HEK293 (cell line): ENCODE measurements around the gene MGME1.

Experiments
- GLI2 ChIP-seq: fragments of 450-650 bp; formaldehyde crosslinking; IDR thresholded peaks from 2 replicates; pipeline ENCODE4; 2017; ENCODE audit warnings: missing biosample characterization, missing genetic modification characterization, low read depth, borderline replicate concordance
- GLI4 ChIP-seq: fragments of 450-650 bp; formaldehyde crosslinking; IDR thresholded peaks from 2 replicates; pipeline ENCODE4 v1.5.1; 2016; ENCODE audit warnings: missing biosample characterization, missing genetic modification characterization
- HIC1 ChIP-seq: fragments of 450-650 bp; formaldehyde crosslinking; IDR thresholded peaks from 2 replicates; pipeline ENCODE4 v1.5.1; 2016; ENCODE audit warnings: missing biosample characterization, missing genetic modification characterization
- HOXA7 ChIP-seq: sonication (generic); formaldehyde crosslinking; IDR thresholded peaks from 2 replicates; pipeline ENCODE4 v1.8.1; 2022; ENCODE audit warnings: missing genetic modification reagents, borderline replicate concordance
- MEIS1 ChIP-seq: sonication (generic); formaldehyde crosslinking; IDR thresholded peaks from 2 replicates; pipeline ENCODE4 v1.8.1; 2022; ENCODE audit warnings: missing genetic modification reagents, mild to moderate bottlenecking, borderline replicate concordance
- MYNN ChIP-seq: fragments of 450-650 bp; formaldehyde crosslinking; IDR thresholded peaks from 2 replicates; pipeline ENCODE4 v1.5.1; 2016; ENCODE audit warnings: missing biosample characterization, missing genetic modification characterization, borderline replicate concordance
- OVOL3 ChIP-seq: fragments of 450-650 bp; formaldehyde crosslinking; IDR thresholded peaks from 2 replicates; pipeline ENCODE4 v1.5.1; 2016; ENCODE audit warnings: missing biosample characterization, missing genetic modification characterization
- RBAK ChIP-seq: fragments of 450-650 bp; formaldehyde crosslinking; IDR thresholded peaks from 2 replicates; pipeline ENCODE4 v1.5.1; 2016; ENCODE audit warnings: missing biosample characterization, missing genetic modification characterization
- SP3 ChIP-seq: fragments of 450-650 bp; formaldehyde crosslinking; IDR thresholded peaks from 2 replicates; pipeline ENCODE4 v1.5.1; 2016; ENCODE audit warnings: missing biosample characterization, missing genetic modification characterization
- TRIM28 ChIP-seq: IDR thresholded peaks from 2 replicates; pipeline ENCODE4 v1.6.1; 2011; ENCODE audit warnings: low read length, control low read depth, borderline replicate concordance
- TSHZ1 ChIP-seq: fragments of 450-650 bp; formaldehyde crosslinking; IDR thresholded peaks from 2 replicates; pipeline ENCODE4 v1.5.1; 2016; ENCODE audit warnings: missing biosample characterization, missing genetic modification characterization, borderline replicate concordance
- YY2 ChIP-seq: fragments of 450-650 bp; formaldehyde crosslinking; IDR thresholded peaks from 2 replicates; pipeline ENCODE4 v1.5.1; 2016; ENCODE audit warnings: missing biosample characterization, missing genetic modification characterization
- ZNF146 ChIP-seq: fragments of 450-650 bp; formaldehyde crosslinking; IDR thresholded peaks from 2 replicates; pipeline ENCODE4 v1.5.1; 2016; ENCODE audit warnings: missing biosample characterization, missing genetic modification characterization
- ZNF174 ChIP-seq: fragments of 450-650 bp; formaldehyde crosslinking; IDR thresholded peaks from 2 replicates; pipeline ENCODE4 v1.5.0; 2017; ENCODE audit warnings: missing biosample characterization, mild to moderate bottlenecking, missing genetic modification characterization
- ZNF214 ChIP-seq: fragments of 450-650 bp; formaldehyde crosslinking; IDR thresholded peaks from 2 replicates; pipeline ENCODE4 v1.5.1; 2017; ENCODE audit warnings: missing biosample characterization, mild to moderate bottlenecking, missing genetic modification characterization, borderline replicate concordance
- ZNF23 ChIP-seq: fragments of 450-650 bp; formaldehyde crosslinking; IDR thresholded peaks from 2 replicates; pipeline ENCODE4 v1.5.1; 2016; ENCODE audit warnings: missing biosample characterization, missing genetic modification characterization, borderline replicate concordance
- ZNF248 ChIP-seq: fragments of 450-650 bp; formaldehyde crosslinking; IDR thresholded peaks from 2 replicates; pipeline ENCODE4 v1.5.1; 2017; ENCODE audit warnings: missing biosample characterization, missing genetic modification characterization
- ZNF518A ChIP-seq: fragments of 450-650 bp; formaldehyde crosslinking; conservative IDR thresholded peaks from 2 replicates; pipeline ENCODE4 v1.5.1; 2016; ENCODE audit warnings: low read depth, missing biosample characterization, missing genetic modification characterization
- ZNF549 ChIP-seq: fragments of 450-650 bp; IDR thresholded peaks from 2 replicates; pipeline ENCODE4 v1.5.1; 2018; ENCODE audit warnings: missing biosample characterization, missing genetic modification characterization, mild to moderate bottlenecking, inconsistent platforms, moderate library complexity
- ZNF629 ChIP-seq: fragments of 450-650 bp; formaldehyde crosslinking; IDR thresholded peaks from 2 replicates; pipeline ENCODE4 v1.5.1; 2017; ENCODE audit warnings: missing biosample characterization, missing genetic modification characterization
- ZNF701 ChIP-seq: fragments of 450-650 bp; formaldehyde crosslinking; IDR thresholded peaks from 2 replicates; pipeline ENCODE4 v1.5.1; 2016; ENCODE audit warnings: missing biosample characterization, missing genetic modification characterization
- ZNF791 ChIP-seq: fragments of 450-650 bp; formaldehyde crosslinking; IDR thresholded peaks from 2 replicates; pipeline ENCODE4 v1.5.1; 2016; ENCODE audit warnings: missing biosample characterization, missing genetic modification characterization
- ZSCAN23 ChIP-seq: fragments of 450-650 bp; formaldehyde crosslinking; IDR thresholded peaks from 2 replicates; pipeline ENCODE4 v1.5.1; 2016; ENCODE audit warnings: missing biosample characterization, missing genetic modification characterization
- TF ChIP-seq, protein P1 (sequence below): fragments of 450-650 bp; formaldehyde crosslinking; IDR thresholded peaks from 2 replicates; pipeline ENCODE4 v1.5.1; 2016; ENCODE audit warnings: missing biosample characterization, missing genetic modification characterization
- TF ChIP-seq, protein P2 (sequence below): fragments of 450-650 bp; formaldehyde crosslinking; IDR thresholded peaks from 2 replicates; pipeline ENCODE4 v1.5.1; 2016; ENCODE audit warnings: missing biosample characterization, missing genetic modification characterization, borderline replicate concordance

Gene MGME1

DNA sequence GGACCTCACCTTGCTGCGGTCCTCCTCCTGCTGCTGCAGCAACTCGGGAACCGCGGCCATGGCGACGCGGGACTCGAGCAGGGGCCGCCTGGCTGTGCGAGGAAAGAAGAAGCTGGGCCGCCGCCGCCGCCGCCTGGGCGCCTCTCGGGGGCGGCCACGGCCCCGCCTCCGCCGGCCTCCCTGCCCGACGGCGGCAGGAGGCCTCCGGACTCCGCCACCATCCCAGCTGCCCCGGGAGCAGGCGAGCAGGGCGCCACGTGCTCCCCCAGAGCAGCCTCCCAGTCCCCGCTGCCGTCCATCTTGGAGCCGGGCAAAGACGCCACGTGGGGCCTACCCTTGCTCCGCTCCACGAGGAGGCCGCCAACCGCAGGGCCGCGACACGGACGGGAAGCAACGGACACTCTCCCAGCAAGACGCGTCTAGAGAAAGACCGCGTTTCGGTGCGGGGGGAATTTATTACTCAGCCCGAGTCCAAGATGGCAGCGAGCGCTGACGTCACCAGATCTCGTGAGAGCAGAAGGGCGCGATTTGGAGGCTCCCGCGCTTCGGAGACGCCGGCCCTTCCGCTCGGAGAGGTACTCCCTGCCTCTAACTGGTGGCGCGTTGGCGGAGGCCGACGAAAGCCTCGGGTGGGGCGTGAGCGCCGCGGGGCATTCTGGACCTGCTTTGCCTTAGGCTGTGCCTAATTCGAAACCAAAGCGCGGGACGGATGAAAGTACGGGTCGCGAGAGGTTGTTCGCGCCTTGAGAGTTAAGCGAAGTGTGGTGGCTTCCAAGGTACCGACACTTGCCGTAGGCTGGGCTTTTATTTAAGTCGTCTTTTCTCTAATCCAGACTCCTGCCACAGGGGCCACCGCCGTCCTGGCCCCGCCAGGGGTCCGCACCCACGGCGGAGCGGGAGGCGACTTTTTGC lies at the start of gene MGME1, which contains the start of gene SNX5 (continued):
- TF ChIP-seq ZNF146 (tag by site-specific recombination), result no peak
- TF ChIP-seq YY2 (tag by site-specific recombination), result peak; percentile 92
- TF ChIP-seq ZNF701 (tag by site-specific recombination), result 0 out of 2 replicates have a peak, but pooled peaks have one; percentile 39
- TF ChIP-seq, protein P1, sequence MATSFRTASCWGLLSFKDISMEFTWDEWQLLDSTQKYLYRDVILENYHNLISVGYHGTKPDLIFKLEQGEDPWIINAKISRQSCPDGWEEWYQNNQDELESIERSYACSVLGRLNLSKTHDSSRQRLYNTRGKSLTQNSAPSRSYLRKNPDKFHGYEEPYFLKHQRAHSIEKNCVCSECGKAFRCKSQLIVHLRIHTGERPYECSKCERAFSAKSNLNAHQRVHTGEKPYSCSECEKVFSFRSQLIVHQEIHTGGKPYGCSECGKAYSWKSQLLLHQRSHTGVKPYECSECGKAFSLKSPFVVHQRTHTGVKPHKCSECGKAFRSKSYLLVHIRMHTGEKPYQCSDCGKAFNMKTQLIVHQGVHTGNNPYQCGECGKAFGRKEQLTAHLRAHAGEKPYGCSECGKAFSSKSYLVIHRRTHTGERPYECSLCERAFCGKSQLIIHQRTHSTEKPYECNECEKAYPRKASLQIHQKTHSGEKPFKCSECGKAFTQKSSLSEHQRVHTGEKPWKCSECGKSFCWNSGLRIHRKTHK (tag by site-specific recombination), result no peak
- peak; percentile 40; the same call in 1 of the 2 replicates for TF ChIP-seq ZNF518A (tag by site-specific recombination)
- no peak for TF ChIP-seq ZNF23 (tag by site-specific recombination)
- TF ChIP-seq MYNN (tag by site-specific recombination), result no peak
- TF ChIP-seq GLI2, result no peak
- TF ChIP-seq GLI4 (tag by site-specific recombination), result no peak
- no peak for TF ChIP-seq ZNF214 (tag by site-specific recombination)
- no peak for TF ChIP-seq RBAK (tag by site-specific recombination)
- no peak for TF ChIP-seq ZNF791 (tag by site-specific recombination)
- peak; percentile 91 for TF ChIP-seq TRIM28
- TF ChIP-seq HIC1 (tag by site-specific recombination), result no peak
- TF ChIP-seq HOXA7 (CRISPR knock-in tag), result no peak
- TF ChIP-seq ZNF174 (tag by site-specific recombination), result no peak
- TF ChIP-seq ZSCAN23, result no peak
- TF ChIP-seq, protein P2, sequence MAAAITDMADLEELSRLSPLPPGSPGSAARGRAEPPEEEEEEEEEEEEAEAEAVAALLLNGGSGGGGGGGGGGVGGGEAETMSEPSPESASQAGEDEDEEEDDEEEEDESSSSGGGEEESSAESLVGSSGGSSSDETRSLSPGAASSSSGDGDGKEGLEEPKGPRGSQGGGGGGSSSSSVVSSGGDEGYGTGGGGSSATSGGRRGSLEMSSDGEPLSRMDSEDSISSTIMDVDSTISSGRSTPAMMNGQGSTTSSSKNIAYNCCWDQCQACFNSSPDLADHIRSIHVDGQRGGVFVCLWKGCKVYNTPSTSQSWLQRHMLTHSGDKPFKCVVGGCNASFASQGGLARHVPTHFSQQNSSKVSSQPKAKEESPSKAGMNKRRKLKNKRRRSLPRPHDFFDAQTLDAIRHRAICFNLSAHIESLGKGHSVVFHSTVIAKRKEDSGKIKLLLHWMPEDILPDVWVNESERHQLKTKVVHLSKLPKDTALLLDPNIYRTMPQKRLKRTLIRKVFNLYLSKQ, result no peak
- TF ChIP-seq ZNF248 (tag by site-specific recombination), result no peak
- no peak for TF ChIP-seq ZNF549 (tag by site-specific recombination)
- no peak for TF ChIP-seq OVOL3 (tag by site-specific recombination)
- TF ChIP-seq TSHZ1 (tag by site-specific recombination), result no peak
- peak; percentile 77 for TF ChIP-seq SP3 (tag by site-specific recombination)
- TF ChIP-seq MEIS1 (CRISPR knock-in tag), result no peak
- TF ChIP-seq ZNF629 (tag by site-specific recombination), result peak; percentile 81; the same call in 1 of the 2 replicates
